Prostate gland (tissue), 2 donors: ENCODE measurements around the gene TMEM161B. TPM values are rescaled to one million over a fixed set of nuclear protein-coding genes. Genes with fewer than 3 reads are reported as not detected.

Source experiments
- small RNA-seq, 2 donors: library from RNA; depleted of rRNA; stranded (forward); fragments of <200 nt; gene quantifications; one replicate each; pipeline ENCODE3, GENCODE V24; 2016
- total RNA-seq, 2 donors: library from RNA; depleted of rRNA; stranded (reverse); fragments of >200 nt; gene quantifications; one replicate each; pipeline ENCODE4 v1.1.0, GENCODE V29; 2016

TMEM161B gene
- total RNA-seq, 2 donors from 2014 or later = 16.2 to 17.0 TPM

Small RNA genes within 50 kb of the gene (small RNA-seq; reads per million reads assigned to genes)
- gene RNA5SP187 = 0 reads per million in 2 donors
